MV-4-11 (cell line): ENCODE measurements around the gene SLC50A1.

ENCODE experiments used
- DNase-seq: peaks from one replicate; lab custom pipeline; 2025; lab: John Stamatoyannopoulos, UW

SLC50A1 gene

GRCh38 chr1:155135415-155136028 is at the start of gene SLC50A1:
Gene SLC50A1, plus strand, starts transcription at chr1:155135852. Its CDS starts 60 bp downstream, at chr1:155135912.
- peak; percentile 87 for DNase-seq

GRCh38 chr1:155086128-155086741 is 49.4 kb upstream of the SLC50A1 start:
- DNase-seq = peak; percentile 40

- DNase-seq = no peak
These were observed 48.7 kb upstream of the SLC50A1 start for GRCh38 chr1:155086856-155087535.

GRCh38 chr1:155091071-155092051 is 44.3 kb upstream of the SLC50A1 start:
- DNase-seq = peak; percentile 48

- DNase-seq = no peak
These were observed 43.5 kb upstream of the SLC50A1 start for GRCh38 chr1:155092131-155092530.

- DNase-seq = no peak
These were observed 43.0 kb upstream of the SLC50A1 start for GRCh38 chr1:155092641-155093040.

GRCh38 chr1:155093911-155094621 is 41.6 kb upstream of the SLC50A1 start:
- peak; percentile 46 for DNase-seq

GRCh38 chr1:155094622-155094948 is 41.1 kb upstream of the SLC50A1 start:
- DNase-seq = no peak

GRCh38 chr1:155099331-155099730 is 36.3 kb upstream of the SLC50A1 start:
- DNase-seq = no peak

- DNase-seq = no peak
These were observed 32.3 kb upstream of the SLC50A1 start for GRCh38 chr1:155103325-155103724.

GRCh38 chr1:155104605-155105534 is 30.8 kb upstream of the SLC50A1 start:
- DNase-seq = no peak

GRCh38 chr1:155105604-155106011 is 30.0 kb upstream of the SLC50A1 start:
- no peak for DNase-seq

GRCh38 chr1:155106862-155107261 is 28.8 kb upstream of the SLC50A1 start:
- no peak for DNase-seq

- no peak for DNase-seq
These were observed 28.1 kb upstream of the SLC50A1 start for GRCh38 chr1:155107309-155108264.

- no peak for DNase-seq
These were observed 27.4 kb upstream of the SLC50A1 start for GRCh38 chr1:155108296-155108695.

GRCh38 chr1:155110381-155110780 is 25.3 kb upstream of the SLC50A1 start:
- DNase-seq = no peak

GRCh38 chr1:155110826-155111225 is 24.8 kb upstream of the SLC50A1 start:
- DNase-seq = no peak

GRCh38 chr1:155113450-155113980 is 22.1 kb upstream of the SLC50A1 start:
- no peak for DNase-seq
